H1 (cell line): ENCODE data around the gene PRRC2A.

Experiments used
- CTCF ChIP-seq, 3 experiments: IDR thresholded peaks; 1 replicate in 2 of 3; 2 replicates in 1 of 3; pipeline versions ENCODE4 v1.5.1 to v1.6.1; 2011; ENCODE audit warnings: low read length in 3 of 3, mild to moderate bottlenecking in 3 of 3, inconsistent platforms in 2 of 3, low read depth in 1 of 3, moderate library complexity in 1 of 3; ENCODE audit not compliant: insufficient read depth in 1 of 3; ENCODE audit errors: control extremely low read depth in 1 of 3
- EZH2 ChIP-seq: fragments of 200-600 bp; sonication (generic); IDR thresholded peaks from 2 replicates; pipeline ENCODE4 v1.7.1; 2012; ENCODE audit warnings: low read depth, mild to moderate bottlenecking, moderate library complexity, low read length, inconsistent platforms; ENCODE audit not compliant: severe bottlenecking
- POLR2A ChIP-seq, 2 experiments: IDR thresholded peaks; 1 replicate in 1 of 2; 2 replicates in 1 of 2; pipeline ENCODE4 v1.6.1; 2011; ENCODE audit warnings: low read depth in 2 of 2, low read length in 2 of 2, mild to moderate bottlenecking in 2 of 2; ENCODE audit errors: control extremely low read depth in 1 of 2
- SIX5 ChIP-seq: IDR thresholded peaks from 2 replicates; pipeline ENCODE4 v1.6.1; 2011; ENCODE audit warnings: mild to moderate bottlenecking, low read depth, low read length

GRCh38 chr6:31654574-31655348 lies 34.2 kb downstream of the PRRC2A start:
- TF ChIP-seq POLR2A (IDR thresholded peaks at IDR 0.05; ENCODE audit: control extremely low read depth in 1 of 2, low read depth in 2 of 2, low read length in 2 of 2), result no peak
- no peak for TF ChIP-seq CTCF (IDR thresholded peaks at IDR 0.05; ENCODE audit: control extremely low read depth in 1 of 3, insufficient read depth in 1 of 3, low read depth in 1 of 3, low read length in 3 of 3)
- no peak for TF ChIP-seq EZH2
- TF ChIP-seq SIX5, result no peak
